ENCODE measurements around the gene PTPN12. TPM values are rescaled to one million over a fixed set of nuclear protein-coding genes. Genes with fewer than 3 reads are reported as not detected.

Gene PTPN12
- total and polyA plus RNA-seq, 4 donors: 75.9 to 338 (median 85.8) TPM

DNA sequence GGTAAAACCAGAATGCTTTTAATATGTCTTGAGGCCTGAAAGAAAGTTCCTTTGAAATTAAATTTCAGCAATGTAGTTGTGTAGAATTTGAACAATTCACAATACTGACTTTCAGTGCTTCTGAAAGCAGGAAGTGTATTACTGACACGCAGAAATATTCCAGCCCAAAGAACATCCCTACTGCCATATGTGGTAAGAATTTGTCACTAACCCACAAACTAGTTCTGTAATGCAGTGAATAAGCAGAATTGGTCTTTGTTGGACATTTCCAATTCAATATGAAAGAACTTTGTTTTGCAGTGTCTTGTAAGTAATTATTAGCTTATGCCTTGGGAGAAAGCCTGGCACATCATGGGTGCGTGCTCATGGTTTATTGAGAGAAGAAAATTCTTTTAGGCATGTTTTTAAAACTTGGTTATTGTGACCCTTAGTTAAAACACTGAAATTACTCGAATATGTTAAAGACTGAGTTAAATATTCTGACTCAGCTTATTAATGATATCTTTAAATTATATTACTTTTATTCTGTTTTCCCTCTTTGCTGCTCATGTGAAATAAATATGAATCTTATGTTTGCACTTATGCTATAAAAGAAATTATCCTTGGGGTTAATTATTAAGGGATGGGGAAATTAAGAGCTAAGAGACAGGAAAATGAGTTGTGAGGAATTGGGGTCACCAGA is 33.4 kb downstream of the PTPN12 start:
- ATAC-seq (ENCODE audit: insufficient read depth, low FRiP score): no peak
- H3K4me1 ChIP-seq (ENCODE audit: control insufficient read depth in 5 of 5, insufficient read depth in 5 of 5, low read length in 5 of 5): peaks cover 0 to 8% (median 0%) of the 10 kb centered on the region in 5 donors
- peak in 2 of 3 donors; percentile 13 to 20 for DNase-seq
- TF ChIP-seq, protein P1, sequence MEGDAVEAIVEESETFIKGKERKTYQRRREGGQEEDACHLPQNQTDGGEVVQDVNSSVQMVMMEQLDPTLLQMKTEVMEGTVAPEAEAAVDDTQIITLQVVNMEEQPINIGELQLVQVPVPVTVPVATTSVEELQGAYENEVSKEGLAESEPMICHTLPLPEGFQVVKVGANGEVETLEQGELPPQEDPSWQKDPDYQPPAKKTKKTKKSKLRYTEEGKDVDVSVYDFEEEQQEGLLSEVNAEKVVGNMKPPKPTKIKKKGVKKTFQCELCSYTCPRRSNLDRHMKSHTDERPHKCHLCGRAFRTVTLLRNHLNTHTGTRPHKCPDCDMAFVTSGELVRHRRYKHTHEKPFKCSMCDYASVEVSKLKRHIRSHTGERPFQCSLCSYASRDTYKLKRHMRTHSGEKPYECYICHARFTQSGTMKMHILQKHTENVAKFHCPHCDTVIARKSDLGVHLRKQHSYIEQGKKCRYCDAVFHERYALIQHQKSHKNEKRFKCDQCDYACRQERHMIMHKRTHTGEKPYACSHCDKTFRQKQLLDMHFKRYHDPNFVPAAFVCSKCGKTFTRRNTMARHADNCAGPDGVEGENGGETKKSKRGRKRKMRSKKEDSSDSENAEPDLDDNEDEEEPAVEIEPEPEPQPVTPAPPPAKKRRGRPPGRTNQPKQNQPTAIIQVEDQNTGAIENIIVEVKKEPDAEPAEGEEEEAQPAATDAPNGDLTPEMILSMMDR (IDR thresholded peaks at IDR 0.05; ENCODE audit: control extremely low read depth, extremely low read depth): no peak
- no peak overlapping the region for H3K4me3 ChIP-seq
- no peaks in the 10 kb centered on the region for H3K9me3 ChIP-seq (ENCODE audit: control insufficient read depth in 4 of 4, insufficient read depth in 3 of 4, low read length in 3 of 4)
- 68 to 74% methylated on average over 3 of the region's 3 CpGs for WGBS, 2 donors
- H3K27ac ChIP-seq (ENCODE audit: low read depth in 1 of 2, low read length in 1 of 2): no peak overlapping the region
- H3K36me3 ChIP-seq (ENCODE audit: control insufficient read depth in 4 of 4, insufficient read depth in 4 of 4, low read length in 4 of 4): peaks cover 6 to 23% (median 17%) of the 10 kb centered on the region in 4 donors
- no peaks in the 10 kb centered on the region for H3K27me3 ChIP-seq (ENCODE audit: control insufficient read depth in 3 of 3, insufficient read depth in 3 of 3, low read length in 2 of 3)
- no peak overlapping the region for H3K9ac ChIP-seq (ENCODE audit: insufficient read depth in 1 of 2, low read length in 2 of 2)

DNA sequence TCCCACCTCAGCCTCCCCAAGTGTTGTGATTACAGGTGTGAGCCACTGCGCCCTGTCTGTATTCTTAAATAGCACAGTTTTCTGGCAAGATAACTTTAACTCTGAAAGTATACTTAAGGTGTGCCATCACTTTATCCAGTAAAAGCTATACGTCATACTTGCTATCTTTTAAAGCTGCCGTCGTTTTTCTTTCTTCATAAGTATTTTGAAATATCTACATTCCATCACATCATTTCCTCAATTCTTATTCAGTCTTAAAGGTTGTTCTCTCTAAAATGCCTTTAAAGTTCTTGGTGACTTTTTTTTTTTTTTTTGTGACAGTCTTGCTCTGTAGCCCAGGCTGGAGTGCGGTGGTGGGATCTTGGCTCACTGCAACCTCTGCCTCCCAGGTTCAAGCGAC is 34.7 kb downstream of the PTPN12 start:
- peaks cover 6 to 26% (median 20%) of the 10 kb centered on the region in 4 donors for H3K36me3 ChIP-seq (ENCODE audit: control insufficient read depth in 4 of 4, insufficient read depth in 4 of 4, low read length in 4 of 4)
- H3K9me3 ChIP-seq (ENCODE audit: control insufficient read depth in 4 of 4, insufficient read depth in 3 of 4, low read length in 3 of 4): no peaks in the 10 kb centered on the region
- DNase-seq (no peak), ATAC-seq (ENCODE audit: insufficient read depth, low FRiP score) (no peak)
- no peak overlapping the region for H3K4me3 ChIP-seq
- H3K27me3 ChIP-seq (ENCODE audit: control insufficient read depth in 3 of 3, insufficient read depth in 3 of 3, low read length in 2 of 3): no peaks in the 10 kb centered on the region
- no peak overlapping the region for H3K9ac ChIP-seq (ENCODE audit: insufficient read depth in 1 of 2, low read length in 2 of 2)
- WGBS, 2 donors: 67 to 80% methylated on average over 6 of the region's 6 CpGs
- no peak overlapping the region for H3K27ac ChIP-seq (ENCODE audit: low read depth in 1 of 2, low read length in 1 of 2)
- peaks cover 0 to 7% (median 0%) of the 10 kb centered on the region in 5 donors for H3K4me1 ChIP-seq (ENCODE audit: control insufficient read depth in 5 of 5, insufficient read depth in 5 of 5, low read length in 5 of 5)
- TF ChIP-seq, protein P1 (IDR thresholded peaks at IDR 0.05; ENCODE audit: control extremely low read depth, extremely low read depth): no peak

DNA sequence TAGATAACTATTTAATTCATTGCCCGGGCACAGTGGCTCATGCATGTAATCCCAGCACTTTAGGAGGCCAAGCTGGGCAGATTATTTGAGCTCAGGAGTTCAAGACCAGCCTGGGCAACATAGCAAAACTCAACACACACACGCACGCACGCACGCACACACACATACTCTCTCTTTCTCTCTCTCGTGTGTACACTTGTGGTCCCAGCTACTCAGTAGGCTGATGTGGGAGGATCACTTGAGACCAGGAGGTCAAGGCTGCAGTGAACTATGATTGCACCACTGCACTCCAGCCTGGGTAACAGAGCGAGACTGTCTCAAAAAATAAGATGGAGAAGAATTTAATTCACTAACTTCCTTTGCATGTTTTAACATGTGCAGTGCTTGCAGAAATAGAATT is 38.1 kb downstream of the PTPN12 start:
- Histone ChIP-seq H3K4me3 (no peak overlapping the region), H3K4me1 (ENCODE audit: control insufficient read depth in 5 of 5, insufficient read depth in 5 of 5, low read length in 5 of 5) (peaks cover 0 to 4% (median 0%) of the 10 kb centered on the region in 5 donors), H3K27ac (ENCODE audit: low read depth in 1 of 2, low read length in 1 of 2) (no peak overlapping the region), H3K9ac (ENCODE audit: insufficient read depth in 1 of 2, low read length in 2 of 2) (no peak overlapping the region), H3K9me3 (ENCODE audit: control insufficient read depth in 4 of 4, insufficient read depth in 3 of 4, low read length in 3 of 4) (no peaks in the 10 kb centered on the region), H3K27me3 (ENCODE audit: control insufficient read depth in 3 of 3, insufficient read depth in 3 of 3, low read length in 2 of 3) (no peaks in the 10 kb centered on the region), H3K36me3 (ENCODE audit: control insufficient read depth in 4 of 4, insufficient read depth in 4 of 4, low read length in 4 of 4) (peaks cover 6 to 31% (median 23%) of the 10 kb centered on the region in 4 donors)
- no peak for ATAC-seq (ENCODE audit: insufficient read depth, low FRiP score)
- no peak for DNase-seq
- TF ChIP-seq, protein P1 (IDR thresholded peaks at IDR 0.05; ENCODE audit: control extremely low read depth, extremely low read depth): no peak
- 87 to 89% methylated on average over 7 of the region's 7 CpGs for WGBS, 2 donors
